H1 (cell line): ENCODE data around the gene SLC26A11. TPM values are rescaled to one million over a fixed set of nuclear protein-coding genes. Genes with fewer than 3 reads are reported as not detected.

Source experiments
- CTCF ChIA-PET: fragments of 300-600 bp; sonication (Branson Sonifier 250); formaldehyde crosslinking; loops from one replicate; lab custom pipeline; 2021; ENCODE audit not compliant: partially characterized antibody; lab: Charles Lee
- POLR2A ChIA-PET: fragments of 300-600 bp; sonication (Branson Sonifier 250); formaldehyde crosslinking; loops from one replicate; lab custom pipeline; 2021; ENCODE audit warnings: inconsistent platforms; ENCODE audit not compliant: partially characterized antibody; lab: Charles Lee
- DNase-seq, 2 experiments: peaks; one replicate each; pipeline versions ENCODE4 v3.0.0 to v3.0.0-alpha.2; 2010 to 2022; ENCODE audit warnings: low spot score in 2 of 2, low read depth in 1 of 2, mixed read lengths in 1 of 2
- FAIRE-seq: peaks from 2 replicates; lab custom pipeline; 2011; peaks lifted over from hg19 to GRCh38; lab: Jason Lieb, UNC
- H2AFZ ChIP-seq: 2 replicates; pipeline ENCODE4 v1.8.1; 2012; ENCODE audit warnings: low read length, inconsistent platforms
- H2AK5ac ChIP-seq: 2 replicates; pipeline ENCODE4 v1.6.1; 2013; ENCODE audit warnings: low read depth, low read length
- H2BK120ac ChIP-seq: replicated peaks from 2 replicates; pipeline ENCODE3; 2013; ENCODE audit warnings: low read depth, low read length, inconsistent platforms
- H2BK12ac ChIP-seq: 2 replicates; pipeline ENCODE4 v1.6.1; 2013; ENCODE audit warnings: low read depth, low read length
- H2BK15ac ChIP-seq: 2 replicates; pipeline ENCODE4 v1.6.1; 2013; ENCODE audit warnings: low read length
- H2BK20ac ChIP-seq: 2 replicates; pipeline ENCODE4 v1.6.1; 2013; ENCODE audit warnings: low read length
- H2BK5ac ChIP-seq: 2 replicates; pipeline ENCODE4 v1.6.1; 2013; ENCODE audit warnings: low read depth, low read length
- H3K14ac ChIP-seq: 2 replicates; pipeline ENCODE4 v1.6.1; 2013; ENCODE audit warnings: inconsistent platforms; ENCODE audit not compliant: insufficient read length
- H3K18ac ChIP-seq: 2 replicates; pipeline ENCODE4 v1.6.1; 2013; ENCODE audit warnings: low read length; ENCODE audit errors: extremely low read depth
- H3K23ac ChIP-seq: 2 replicates; pipeline ENCODE4 v1.6.1; 2013; ENCODE audit warnings: inconsistent platforms; ENCODE audit not compliant: insufficient read length
- H3K23me2 ChIP-seq: 2 replicates; pipeline ENCODE4 v1.6.1; 2013; ENCODE audit warnings: low read depth, low read length
- H3K27ac ChIP-seq: 2 replicates; pipeline ENCODE4 v1.6.1; 2011; ENCODE audit warnings: low read depth, low read length, inconsistent platforms
- H3K27me3 ChIP-seq, 4 experiments: replicated peaks in 1 of 4; 1 replicate in 1 of 4; 2 replicates in 3 of 4; pipeline versions ENCODE4 v1.6.1 to v1.8.1; 2011 to 2013; ENCODE audit warnings: low read length in 3 of 4, mild to moderate bottlenecking in 3 of 4, inconsistent platforms in 2 of 4, mixed read lengths in 2 of 4, moderate library complexity in 1 of 4; ENCODE audit not compliant: control insufficient read depth in 3 of 4, insufficient read depth in 3 of 4; ENCODE audit errors: extremely low read depth in 1 of 4
- H3K36me3 ChIP-seq, 4 experiments: 2 replicates each; pipeline versions ENCODE4 v1.6.1 to v1.8.1; 2011 to 2013; ENCODE audit warnings: mild to moderate bottlenecking in 4 of 4, low read length in 3 of 4, moderate library complexity in 2 of 4, control low read depth in 1 of 4, inconsistent platforms in 1 of 4; ENCODE audit not compliant: insufficient read depth in 4 of 4, control insufficient read depth in 2 of 4
- H3K4ac ChIP-seq: replicated peaks from 2 replicates; pipeline ENCODE3; 2013; ENCODE audit warnings: low read length, low read depth, mixed read lengths, inconsistent platforms; ENCODE audit not compliant: insufficient read length
- H3K4me1 ChIP-seq, 4 experiments: replicated peaks in 1 of 4; 1 replicate in 1 of 4; 2 replicates in 3 of 4; pipeline versions ENCODE4 v1.6.1 to v1.8.1; 2011 to 2013; ENCODE audit warnings: low read length in 3 of 4, inconsistent platforms in 2 of 4, mixed read lengths in 1 of 4; ENCODE audit not compliant: insufficient read depth in 4 of 4, control insufficient read depth in 3 of 4
- H3K4me2 ChIP-seq, 2 experiments: 2 replicates each; pipeline versions ENCODE4 v1.6.1 to v1.8.1; 2011 to 2013; ENCODE audit warnings: low read depth in 2 of 2, low read length in 2 of 2, control low read depth in 1 of 2, inconsistent platforms in 1 of 2, mild to moderate bottlenecking in 1 of 2; ENCODE audit not compliant: insufficient read depth in 1 of 2
- H3K4me3 ChIP-seq, 4 experiments: fragments of 200-600, 300-600 bp in 1 of 4; sonication (generic), shearing (Covaris generic), sonication (Bioruptor Twin) in 1 of 4; 2 replicates each; pipeline versions ENCODE4 v1.5.1 to v1.8.1; 2011 to 2016; ENCODE audit warnings: low read length in 4 of 4, low read depth in 3 of 4, control low read depth in 2 of 4, inconsistent platforms in 2 of 4, mild to moderate bottlenecking in 2 of 4, mixed read lengths in 1 of 4, moderate library complexity in 1 of 4; ENCODE audit not compliant: insufficient read depth in 2 of 4; ENCODE audit errors: extremely low read depth in 1 of 4
- H3K56ac ChIP-seq: replicated peaks from 2 replicates; pipeline ENCODE3; 2013; ENCODE audit warnings: low read depth, mild to moderate bottlenecking, mixed read lengths, low read length, inconsistent platforms; ENCODE audit not compliant: insufficient read length
- H3K79me1 ChIP-seq: 2 replicates; pipeline ENCODE4 v1.6.1; 2013; ENCODE audit warnings: low read depth, low read length, control low read depth
- H3K79me2 ChIP-seq, 2 experiments: 2 replicates each; pipeline versions ENCODE4 v1.6.1 to v1.8.1; 2012 to 2013; ENCODE audit warnings: low read length in 2 of 2, mild to moderate bottlenecking in 2 of 2, inconsistent platforms in 1 of 2; ENCODE audit not compliant: insufficient read depth in 2 of 2, control insufficient read depth in 1 of 2
- H3K9ac ChIP-seq, 4 experiments: replicated peaks in 1 of 4; 1 replicate in 1 of 4; 2 replicates in 3 of 4; pipeline versions ENCODE4 v1.6.1 to v1.8.1; 2011 to 2013; ENCODE audit warnings: low read depth in 3 of 4, low read length in 3 of 4, control low read depth in 2 of 4, mild to moderate bottlenecking in 2 of 4, moderate library complexity in 2 of 4, inconsistent platforms in 1 of 4; ENCODE audit errors: extremely low read depth in 1 of 4
- H3K9me3 ChIP-seq, 2 experiments: 2 replicates each; pipeline versions ENCODE4 v1.6.1 to v1.8.1; 2012 to 2013; ENCODE audit warnings: mild to moderate bottlenecking in 2 of 2, moderate library complexity in 2 of 2, control low read depth in 1 of 2, inconsistent platforms in 1 of 2, low read depth in 1 of 2, low read length in 1 of 2, mixed read lengths in 1 of 2; ENCODE audit not compliant: insufficient read depth in 2 of 2
- H4K20me1 ChIP-seq, 2 experiments: replicated peaks in 1 of 2; 2 replicates each; pipeline versions ENCODE3 to v1.8.1; 2011 to 2013; ENCODE audit warnings: inconsistent platforms in 2 of 2, low read length in 2 of 2, mild to moderate bottlenecking in 1 of 2; ENCODE audit not compliant: insufficient read depth in 2 of 2, control insufficient read depth in 1 of 2
- H4K5ac ChIP-seq: 2 replicates; pipeline ENCODE4 v1.6.1; 2013; ENCODE audit warnings: low read length, low read depth, mixed read lengths, inconsistent platforms; ENCODE audit not compliant: insufficient read length
- H4K8ac ChIP-seq: 2 replicates; pipeline ENCODE4 v1.8.0; 2013; ENCODE audit warnings: mild to moderate bottlenecking, moderate library complexity, low read length, inconsistent platforms; ENCODE audit not compliant: insufficient read depth; ENCODE audit errors: extremely low read depth
- H4K91ac ChIP-seq: replicated peaks from 2 replicates; pipeline ENCODE3; 2013; ENCODE audit warnings: low read length, mixed read lengths, inconsistent platforms; ENCODE audit not compliant: insufficient read length
- KDM5A ChIP-seq: fragments of 200-600 bp; IDR thresholded peaks from 2 replicates; pipeline ENCODE4 v1.7.1; 2012; ENCODE audit warnings: mild to moderate bottlenecking, low read length, inconsistent platforms, mixed read lengths
- NANOG ChIP-seq: IDR thresholded peaks from 2 replicates; pipeline ENCODE4 v1.6.1; 2011; ENCODE audit warnings: low read length, low read depth, mild to moderate bottlenecking, inconsistent platforms; ENCODE audit not compliant: insufficient read depth, poor library complexity, severe bottlenecking
- POLR2A ChIP-seq, 2 experiments: IDR thresholded peaks; 1 replicate in 1 of 2; 2 replicates in 1 of 2; pipeline ENCODE4 v1.6.1; 2011; ENCODE audit warnings: low read depth in 2 of 2, low read length in 2 of 2, mild to moderate bottlenecking in 2 of 2; ENCODE audit errors: control extremely low read depth in 1 of 2
- POLR2AphosphoS5 ChIP-seq: IDR thresholded peaks from 2 replicates; pipeline ENCODE4 v1.6.1; 2011; ENCODE audit warnings: low read depth, low read length
- RNF2 ChIP-seq: fragments of 200-900, 300-1000 bp; sonication (generic); IDR thresholded peaks from 2 replicates; pipeline ENCODE4 v1.7.1; 2016; ENCODE audit warnings: borderline replicate concordance, low read depth, mild to moderate bottlenecking, antibody characterized with exemption, low read length; ENCODE audit not compliant: poor library complexity, severe bottlenecking; ENCODE audit errors: missing control alignments
- SAP30 ChIP-seq: fragments of 300-600 bp; sonication (generic); IDR thresholded peaks from 2 replicates; pipeline ENCODE4 v1.7.1; 2012; ENCODE audit warnings: low read length, moderate library complexity, mild to moderate bottlenecking, inconsistent platforms; ENCODE audit not compliant: insufficient read depth, insufficient replicate concordance
- SP4 ChIP-seq: IDR thresholded peaks from 2 replicates; pipeline ENCODE4 v1.6.1; 2012; ENCODE audit warnings: low read length, inconsistent platforms
- SRF ChIP-seq: IDR thresholded peaks from 2 replicates; pipeline ENCODE4 v1.6.1; 2011; ENCODE audit warnings: mild to moderate bottlenecking, low read depth, low read length, moderate library complexity
- USF2 ChIP-seq: IDR thresholded peaks from 2 replicates; pipeline ENCODE4 v1.6.1; 2011; ENCODE audit warnings: low read length, improper control_type of control experiment
- WGBS, 2 experiments: shearing (Covaris generic) in 1 of 2; methylation state at CpG; one replicate each; pipeline versions ENCODE4 v1.1.6 to v1.1.7; 2013 to 2015; ENCODE audit warnings: low lambda C conversion rate in 2 of 2, mixed read lengths in 2 of 2, inconsistent platforms in 1 of 2, low coverage in 1 of 2, missing lambda C conversion rate in 1 of 2; ENCODE audit not compliant: insufficient replicate concordance in 2 of 2, insufficient coverage in 1 of 2, insufficient read length in 1 of 2; ENCODE audit errors: extremely low coverage in 1 of 2, missing lambda C conversion rate in 1 of 2; 5-methylcytosine and 5-hydroxymethylcytosine counted together
- polyA plus RNA-seq, 7 experiments: library from polyadenylated mRNA; depleted of rRNA in 3 of 7; stranded (reverse) in 5 of 7; unstranded in 2 of 7; fragments of >200 nt in 5 of 7; fragments of 200-250 nt in 2 of 7; gene quantifications; 1 replicate in 5 of 7; 2 replicates in 1 of 7; 4 replicates in 1 of 7; pipeline versions ENCODE4 v1.2.1 to v1.2.3, GENCODE V29; 2011 to 2013; ENCODE audit warnings: missing spikeins in 2 of 7, mixed read lengths in 2 of 7
- total RNA-seq: library from RNA; stranded (reverse); fragmentation: NEBNext Ultra II Directional; extraction: Animal tissue kit (Norgen Biotek cat#: 25700); gene quantifications from 2 replicates; pipeline ENCODE4 v1.2.1, GENCODE V29; 2021
- TF ChIP-seq, protein P1 (sequence below): IDR thresholded peaks from 2 replicates; pipeline ENCODE4 v1.6.1; 2012; ENCODE audit warnings: low read length, inconsistent platforms

Gene SLC26A11
- total and polyA plus RNA-seq, 2 of the 8 experiments (the other 6 are each of a cell fraction or from before 2014, with no cell fraction given) = 15.5 to 25.9 TPM

DNA sequence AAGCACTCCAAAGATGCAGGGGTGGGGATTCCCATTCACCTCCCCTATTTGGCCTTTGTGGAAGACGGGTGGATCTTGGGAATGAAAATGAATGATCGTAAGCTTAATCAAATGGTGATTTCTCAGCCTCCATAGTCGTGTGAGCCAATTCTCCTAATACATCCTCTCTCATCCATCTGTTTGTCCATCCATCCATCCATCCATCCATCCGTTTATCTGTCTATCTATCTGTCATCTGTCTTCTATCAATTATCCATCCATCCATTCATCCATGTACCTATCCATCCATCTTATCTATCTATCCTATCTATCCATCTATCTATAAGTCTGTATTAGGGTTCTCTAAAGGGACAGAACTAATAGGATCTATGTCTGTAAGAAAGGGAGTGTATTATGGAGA is 48.2 kb downstream of the SLC26A11 start:
- H3K4me1 ChIP-seq = peaks cover 7 to 18% (median 12%) of the 10 kb centered on the region in 4 experiments
- H3K23me2 ChIP-seq = peaks cover 4% of the 10 kb centered on the region; the same call in 1 of the 2 replicates
- H4K8ac ChIP-seq = no peak overlapping the region
- H3K14ac ChIP-seq = no peak overlapping the region
- no peak overlapping the region for H3K9ac ChIP-seq
- no peak overlapping the region for H4K91ac ChIP-seq
- no peak overlapping the region for H2BK15ac ChIP-seq
- CTCF ChIA-PET = interaction anchor here (1.7 to 4.8 kb wide), 2 partner anchors 11 to 64 kb away, joined by 4 to 11 read pairs; no protein-coding TSS in a partner anchor
- no peak overlapping the region for H3K56ac ChIP-seq
- no peak overlapping the region for H2BK12ac ChIP-seq
- no peaks in the 10 kb centered on the region for H3K79me1 ChIP-seq
- H4K5ac ChIP-seq = no peak overlapping the region
- H2BK20ac ChIP-seq = no peak overlapping the region
- no peaks in the 10 kb centered on the region for H3K9me3 ChIP-seq
- peaks cover 0 to 4% of the 10 kb centered on the region in 2 experiments for H4K20me1 ChIP-seq
- H3K27me3 ChIP-seq = no peaks in the 10 kb centered on the region
- no peak overlapping the region for H3K18ac ChIP-seq
- H3K4me3 ChIP-seq = no peak overlapping the region
- H2BK120ac ChIP-seq = no peak overlapping the region
- 82% methylated on average over 4 of the region's 4 CpGs; no CpG with 5 or more reads in 1 of the 2 experiments for WGBS, 2 experiments
- peaks cover 0 to 9% (median 3%) of the 10 kb centered on the region in 4 experiments; a peak in 4 of 8 replicates for H3K36me3 ChIP-seq
- no peak overlapping the region for H2BK5ac ChIP-seq
- no peaks in the 10 kb centered on the region for H3K79me2 ChIP-seq
- POLR2A ChIA-PET = interaction anchor here (0.8 to 3.3 kb wide), 3 partner anchors 11 to 41 kb away, joined by 3 to 18 read pairs (median 3); no protein-coding TSS in a partner anchor
- no peak overlapping the region for H2AFZ ChIP-seq
- no peak for FAIRE-seq
- no peak overlapping the region for H3K4ac ChIP-seq
- no peak overlapping the region for H3K23ac ChIP-seq
- no peak overlapping the region for H3K4me2 ChIP-seq
- no peak for DNase-seq
- H2AK5ac ChIP-seq = no peak overlapping the region
- H3K27ac ChIP-seq = no peak overlapping the region
- TF ChIP-seq POLR2A (IDR thresholded peaks at IDR 0.05; ENCODE audit: control extremely low read depth in 1 of 2, low read depth in 2 of 2, low read length in 2 of 2) (no peak), RNF2 (no peak), KDM5A (no peak), USF2 (no peak), SRF (no peak), POLR2AphosphoS5 (no peak), SP4 (no peak), SAP30 (no peak), NANOG (no peak)
- TF ChIP-seq, protein P1, sequence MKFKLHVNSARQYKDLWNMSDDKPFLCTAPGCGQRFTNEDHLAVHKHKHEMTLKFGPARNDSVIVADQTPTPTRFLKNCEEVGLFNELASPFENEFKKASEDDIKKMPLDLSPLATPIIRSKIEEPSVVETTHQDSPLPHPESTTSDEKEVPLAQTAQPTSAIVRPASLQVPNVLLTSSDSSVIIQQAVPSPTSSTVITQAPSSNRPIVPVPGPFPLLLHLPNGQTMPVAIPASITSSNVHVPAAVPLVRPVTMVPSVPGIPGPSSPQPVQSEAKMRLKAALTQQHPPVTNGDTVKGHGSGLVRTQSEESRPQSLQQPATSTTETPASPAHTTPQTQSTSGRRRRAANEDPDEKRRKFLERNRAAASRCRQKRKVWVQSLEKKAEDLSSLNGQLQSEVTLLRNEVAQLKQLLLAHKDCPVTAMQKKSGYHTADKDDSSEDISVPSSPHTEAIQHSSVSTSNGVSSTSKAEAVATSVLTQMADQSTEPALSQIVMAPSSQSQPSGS = no peak
